Measurements from ENCODE around the gene HACD2.
"Not testable (repeated sequence)": the region's sequence is repeated elsewhere in the genome, so short reads cannot be mapped to it uniquely, and the experiment has no call there.

Gene HACD2

DNA sequence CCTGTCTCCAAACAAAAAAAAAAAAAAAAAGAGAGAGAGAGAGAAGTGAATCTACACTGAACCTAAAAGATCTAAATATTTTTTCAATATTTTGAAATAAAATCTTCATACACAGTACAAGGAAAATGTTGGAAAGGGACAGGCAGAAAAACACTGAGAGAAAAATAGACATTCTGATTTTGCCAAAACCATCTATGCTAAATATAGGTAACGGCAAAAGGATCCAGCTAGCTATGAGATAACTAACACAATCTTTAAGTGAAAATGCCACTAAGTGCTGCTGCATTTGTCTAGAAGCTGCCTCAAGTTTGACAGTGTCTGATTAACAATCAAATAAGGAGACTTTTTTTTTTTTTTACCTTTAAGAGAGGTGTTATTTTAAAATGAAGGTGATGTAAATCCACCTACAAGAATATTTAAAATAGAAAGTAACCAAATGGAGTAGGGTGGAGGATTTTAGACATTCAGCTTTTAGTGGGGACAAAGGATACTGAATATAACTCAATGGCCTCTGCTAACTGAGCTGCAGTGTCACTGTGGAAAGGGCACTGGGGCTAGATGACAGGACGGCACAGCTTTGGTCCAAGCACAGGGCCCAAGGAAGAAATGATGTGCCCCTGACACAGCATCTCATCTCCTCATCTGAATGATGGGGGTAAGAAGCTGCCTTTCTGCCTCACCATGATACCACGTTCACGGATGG, 62.4 kb downstream of the HACD2 start:
- no peak for DNase-seq

DNA sequence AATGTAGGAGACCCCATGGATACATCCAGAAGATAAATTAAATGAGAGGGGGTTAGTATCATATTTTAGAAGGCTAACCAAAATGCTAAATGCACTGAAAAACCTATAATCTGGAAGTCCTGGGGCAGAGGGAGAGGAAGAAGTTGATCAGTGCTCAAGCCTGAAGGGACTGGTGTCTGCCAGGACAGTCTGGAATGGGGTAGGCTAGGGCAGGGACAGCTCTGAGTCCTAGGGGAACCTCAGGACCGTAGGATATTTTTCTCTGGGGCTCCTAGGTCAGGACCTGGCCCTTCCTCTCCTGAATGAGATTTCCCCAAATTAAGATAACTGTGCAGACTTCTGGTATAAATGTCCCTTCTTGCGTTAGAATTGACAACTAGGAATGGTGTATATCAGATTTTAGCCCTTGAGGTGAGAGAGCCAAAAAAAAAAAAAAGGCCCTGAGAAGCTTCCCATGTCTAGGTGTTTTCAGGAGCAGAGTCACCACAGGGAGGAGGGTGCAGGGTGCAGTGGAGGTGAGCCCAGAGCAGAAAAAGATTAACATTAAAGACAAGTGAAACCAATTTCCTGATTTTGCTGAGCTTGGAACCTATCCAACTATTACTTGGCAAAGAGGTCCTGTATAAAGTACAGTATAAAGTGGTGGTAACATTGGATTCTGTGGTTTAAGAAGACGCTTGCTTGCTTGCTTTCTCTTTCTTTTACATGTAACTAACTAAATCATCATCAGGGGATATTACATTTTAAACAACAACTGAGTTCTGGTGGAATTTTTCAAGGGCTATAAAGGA, 63.5 kb downstream of the HACD2 start:
- no peak for DNase-seq

DNA sequence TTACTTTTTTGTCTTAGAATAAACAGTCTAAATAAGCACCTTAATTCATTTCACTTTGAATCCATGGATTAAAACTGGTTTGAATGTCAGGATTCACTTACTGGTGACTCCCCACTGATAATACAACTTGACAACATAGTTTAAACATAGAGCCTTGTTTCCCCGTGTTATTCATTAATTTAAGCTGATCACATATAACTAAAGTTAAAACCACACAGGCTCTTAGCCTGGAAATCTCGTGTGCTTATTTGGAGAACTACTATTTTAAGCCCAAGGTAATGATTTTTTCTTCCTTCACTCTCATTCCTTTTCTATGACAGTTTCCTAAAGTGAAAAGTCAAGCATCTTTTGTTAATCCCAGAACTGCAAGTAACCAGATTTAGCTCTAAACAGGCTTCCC, 64.2 kb downstream of the HACD2 start:
- DNase-seq: no peak

DNA sequence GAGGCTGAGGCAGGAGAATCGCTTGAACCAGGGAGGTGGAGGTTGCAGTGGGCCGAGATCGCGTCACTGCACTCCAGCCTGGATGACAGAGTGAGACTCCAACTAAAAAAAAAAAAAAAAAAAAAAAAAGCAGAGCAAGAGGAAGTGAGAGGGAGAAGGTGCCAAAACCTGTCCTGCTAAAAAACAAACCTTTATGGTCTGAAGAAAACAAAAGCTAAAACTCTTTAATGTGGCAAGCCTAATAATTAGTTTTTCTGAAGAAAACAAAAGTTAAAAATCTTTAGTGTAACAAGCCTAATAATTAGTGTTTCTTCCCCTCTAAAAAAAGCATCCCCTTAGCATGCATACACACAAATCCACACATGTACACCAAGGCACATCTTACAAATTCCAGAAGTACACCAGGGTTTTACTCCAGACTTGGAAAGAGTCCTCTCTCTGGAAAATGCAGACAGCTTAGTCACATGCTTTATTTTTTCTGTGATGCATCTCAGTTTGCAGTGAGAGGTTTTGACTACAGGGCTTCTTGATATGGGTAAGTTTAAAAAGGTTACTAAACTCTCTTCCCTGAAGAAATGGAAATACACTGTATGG, 65.9 kb downstream of the HACD2 start:
- DNase-seq: no peak

DNA sequence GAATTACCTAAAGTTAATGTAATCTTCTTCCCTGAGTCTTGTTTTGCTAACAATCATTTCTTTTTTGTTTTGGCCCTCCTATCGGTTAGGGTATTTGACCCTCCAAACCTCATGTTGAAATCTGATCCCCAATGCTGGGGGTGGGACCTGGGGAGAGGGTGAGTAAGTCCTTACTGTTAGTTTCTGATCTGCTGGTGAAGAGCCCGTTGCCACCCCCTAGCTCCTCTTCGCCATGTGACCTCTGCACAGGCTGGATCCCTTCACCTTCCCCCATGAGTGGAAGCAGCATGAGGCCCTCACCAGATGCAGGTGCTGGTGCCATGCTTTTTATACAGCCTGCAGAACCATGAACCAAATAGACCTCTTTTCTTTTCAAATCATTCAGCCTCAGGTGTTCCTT, 73.1 kb downstream of the HACD2 start:
- no peak for DNase-seq

DNA sequence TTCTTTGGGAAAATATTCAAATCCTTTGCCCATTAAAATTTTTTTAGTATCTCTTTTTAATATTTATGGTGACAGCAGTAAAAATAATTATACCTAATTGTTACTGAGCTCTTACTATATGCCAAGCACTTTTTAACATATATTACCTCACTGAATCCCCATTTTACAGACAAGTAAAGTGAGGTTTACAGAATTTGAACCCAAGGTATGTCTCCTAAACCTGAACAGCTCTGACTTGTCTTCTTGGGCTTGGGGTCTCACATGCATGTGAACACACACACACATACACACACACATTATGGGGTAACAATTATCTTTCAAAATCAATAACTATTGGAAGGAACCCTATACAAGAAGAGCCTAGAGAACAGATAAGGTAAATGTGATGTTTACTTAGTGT, 73.8 kb downstream of the HACD2 start:
- no peak for DNase-seq

DNA sequence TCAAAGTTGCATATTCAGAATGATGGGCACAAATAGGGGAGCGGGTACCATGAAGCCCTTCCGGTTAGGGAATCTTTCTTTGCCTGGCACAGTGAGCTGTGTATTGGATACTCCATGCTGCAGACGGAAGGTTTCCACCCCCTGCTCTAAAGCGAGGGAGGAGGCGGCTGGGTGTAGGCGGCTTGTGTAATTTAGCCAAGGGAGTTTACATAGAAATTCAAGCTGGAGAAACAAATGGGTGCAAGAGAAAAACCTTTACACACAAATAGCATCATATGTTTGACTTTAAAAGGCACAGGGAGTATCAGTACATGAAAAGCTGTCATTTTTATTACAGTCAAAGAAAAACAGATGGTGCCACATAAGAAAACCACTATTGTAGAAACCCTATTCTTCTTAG, 76.7 kb downstream of the HACD2 start:
- DNase-seq: no peak

DNA sequence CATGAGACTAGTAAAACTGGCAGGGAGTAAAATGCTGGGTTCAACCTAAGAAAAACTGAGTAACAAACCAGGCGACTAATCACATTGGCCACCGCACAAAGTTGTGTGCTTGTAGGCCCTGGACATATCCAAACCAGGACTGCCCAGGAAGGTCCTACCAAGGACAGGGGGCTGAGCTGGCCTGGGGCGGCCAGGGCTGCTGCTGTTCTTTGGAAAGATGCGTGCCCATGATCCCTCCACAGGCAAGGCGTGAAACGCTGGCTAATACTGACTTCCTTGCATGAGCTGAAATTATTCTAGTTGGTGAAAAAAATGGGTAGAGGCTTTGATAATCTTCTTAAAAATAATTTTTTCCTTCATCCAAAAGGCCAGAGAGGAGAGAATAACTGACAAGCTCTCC, 79.0 kb downstream of the HACD2 start:
- no peak for DNase-seq

DNA sequence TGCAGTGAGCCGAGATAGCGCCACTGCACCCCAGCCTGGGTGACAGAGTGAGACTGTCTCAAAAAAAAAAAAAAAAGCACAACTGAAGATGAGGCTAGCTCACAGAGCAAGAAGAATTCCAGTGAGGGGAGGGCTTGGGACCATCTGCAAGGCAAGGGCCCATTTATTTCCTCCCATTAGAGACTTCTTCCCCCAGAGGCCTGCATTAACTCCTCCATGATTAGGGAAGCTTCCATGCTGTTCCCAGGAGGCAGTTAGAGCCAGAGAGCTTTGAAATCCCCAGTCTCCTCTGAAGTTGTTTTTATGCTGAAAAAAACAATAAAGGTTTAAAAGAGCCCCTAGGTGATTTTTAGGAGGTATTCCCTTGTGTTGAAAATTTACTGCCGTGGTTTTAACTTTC, 81.7 kb downstream of the HACD2 start:
- no peak for DNase-seq

DNA sequence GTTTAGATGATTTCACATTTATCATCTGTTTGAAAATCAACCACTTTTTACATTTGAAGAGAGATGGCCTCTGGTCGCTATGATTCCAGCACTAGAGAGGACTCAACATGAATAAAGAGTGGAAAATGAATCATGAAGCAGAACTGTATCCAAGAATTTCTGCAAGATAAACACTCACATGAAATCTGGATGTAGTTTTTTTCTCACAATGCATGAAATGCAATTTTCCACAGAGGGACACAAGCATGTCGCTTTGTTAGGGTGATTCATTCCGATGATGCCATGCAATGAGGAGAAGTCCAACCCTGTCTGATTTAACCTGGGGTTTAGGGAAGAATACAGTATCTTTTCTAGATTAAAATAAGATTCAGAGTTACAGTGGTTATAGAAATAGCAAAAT, 85.5 kb downstream of the HACD2 start:
- no peak for DNase-seq

DNA sequence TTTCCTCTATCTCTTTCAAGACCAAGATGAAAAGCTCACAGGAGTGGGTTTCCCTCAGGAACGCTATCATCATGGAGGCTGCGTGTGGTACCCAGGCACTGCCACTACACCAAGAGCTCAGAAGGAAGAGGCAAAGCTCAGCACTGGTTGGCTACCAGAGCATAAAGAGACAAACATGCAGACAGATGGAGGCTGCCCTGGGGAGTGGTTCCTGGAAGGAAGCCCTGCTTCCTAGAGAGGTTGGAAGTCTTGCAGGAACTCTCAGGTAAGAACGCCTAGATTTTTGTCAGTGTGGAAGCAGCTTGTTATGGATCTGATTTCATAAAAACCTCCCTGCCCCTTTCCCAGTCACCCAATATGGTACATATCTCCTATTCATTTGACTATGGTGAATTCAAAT, 86.1 kb downstream of the HACD2 start:
- no peak for DNase-seq

DNA sequence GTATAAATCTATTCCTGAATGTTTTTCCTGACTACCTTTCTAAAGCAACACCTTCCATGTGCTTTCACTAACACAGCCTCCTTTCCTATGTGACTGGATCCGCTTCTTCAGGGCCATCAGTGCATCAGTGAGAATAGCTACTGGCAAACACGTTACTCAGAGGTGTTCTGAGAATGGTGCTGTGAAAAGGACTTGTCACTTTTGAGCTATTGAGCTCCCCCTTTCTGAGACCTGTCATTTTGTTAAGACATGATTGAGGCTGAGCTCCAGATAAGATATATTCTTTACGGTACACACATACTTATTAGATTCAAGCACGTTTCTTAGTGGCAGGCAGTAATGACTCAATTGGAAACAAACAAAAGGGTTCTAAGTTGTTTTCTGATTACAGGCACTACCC, 90.9 kb downstream of the HACD2 start:
- no peak for DNase-seq

DNA sequence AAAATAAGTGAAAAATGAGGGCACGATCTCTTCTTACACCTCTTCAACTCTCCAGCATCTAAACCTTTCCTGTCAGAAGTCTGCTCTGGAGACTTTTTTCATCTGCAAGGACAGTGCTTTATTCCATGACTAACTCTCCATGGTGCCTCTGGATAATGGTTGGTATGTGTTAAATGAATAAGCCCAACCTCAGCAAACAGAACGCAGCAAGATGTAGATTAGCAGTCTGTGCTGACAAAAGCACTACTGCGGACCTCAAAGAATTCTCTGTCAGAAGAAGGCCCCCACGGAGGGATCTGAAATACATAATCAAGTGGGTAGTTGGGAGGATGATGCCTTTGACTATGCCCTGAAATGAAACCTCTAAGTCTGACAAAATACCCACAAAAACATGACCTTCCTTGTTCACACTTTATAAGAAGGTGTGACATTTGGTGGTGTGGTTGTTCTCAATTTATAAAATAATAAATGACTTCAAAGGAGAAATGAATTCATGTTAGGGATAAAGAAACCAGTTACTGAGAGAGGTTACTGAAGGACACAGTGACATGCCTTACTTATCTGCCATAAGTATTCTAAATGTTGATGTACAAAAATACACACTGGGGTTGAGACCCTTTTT, 92.8 kb downstream of the HACD2 start:
- no peak for DNase-seq

DNA sequence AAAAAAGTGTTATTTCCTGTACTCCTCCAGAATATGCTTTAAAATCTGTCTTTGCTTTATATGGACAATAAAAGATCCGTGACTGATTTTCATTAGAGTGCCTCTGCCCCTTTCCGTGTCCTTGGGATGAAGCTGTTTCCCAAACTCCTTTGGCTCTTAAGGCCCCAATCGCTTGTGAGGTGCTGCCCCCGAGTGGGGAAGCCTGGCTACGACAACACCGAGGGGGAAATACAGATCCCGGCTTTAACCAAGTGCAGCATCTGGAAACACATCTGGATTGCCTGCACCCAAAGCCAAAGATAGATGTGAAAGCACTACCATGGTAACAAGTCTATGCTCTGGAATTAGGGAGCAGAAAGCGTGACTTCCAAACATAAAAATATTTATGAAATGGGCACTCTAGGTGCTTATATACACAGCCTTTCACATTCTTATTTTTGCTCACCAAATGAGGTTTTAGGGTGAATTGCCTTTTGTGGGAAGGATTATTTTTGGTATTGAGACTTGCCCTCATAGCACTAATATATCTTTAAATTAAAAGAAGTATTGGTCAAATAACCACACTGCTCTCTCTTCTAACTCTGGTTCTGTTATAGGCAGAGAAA, 95.4 kb downstream of the HACD2 start:
- DNase-seq: no peak

DNA sequence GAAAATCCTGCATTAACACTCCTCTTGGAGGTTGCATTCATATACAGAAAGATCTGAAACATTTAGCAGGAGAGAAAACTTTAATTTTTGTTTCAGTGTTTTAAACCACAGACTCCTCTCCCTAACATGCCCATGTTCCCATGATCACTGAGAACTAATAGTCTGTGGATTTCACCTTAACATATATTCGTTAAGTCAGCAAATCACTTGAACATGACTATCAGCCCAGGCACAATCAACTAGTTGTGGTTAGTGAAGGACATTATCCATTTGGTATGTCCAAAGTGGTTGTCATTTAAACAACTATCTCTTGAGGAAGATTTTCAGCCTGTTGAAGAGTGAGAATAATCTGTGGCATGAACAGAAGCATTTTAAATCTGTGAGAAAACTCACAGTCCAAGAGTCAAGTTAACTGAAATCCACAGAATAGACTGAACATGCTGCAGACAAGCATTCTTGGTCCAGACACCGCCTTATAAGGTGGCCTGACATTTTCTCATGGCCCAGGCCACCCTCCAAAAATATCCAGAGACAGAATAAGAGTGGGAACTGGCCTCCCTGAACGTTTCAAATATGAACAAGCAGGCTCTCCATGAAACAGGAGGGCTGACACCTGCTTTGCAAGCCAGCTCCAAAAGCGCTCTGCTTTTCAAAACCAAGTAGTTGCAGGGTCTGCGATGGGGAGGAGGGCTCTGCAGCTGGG, 96.1 kb downstream of the HACD2 start:
- no peak for DNase-seq

DNA sequence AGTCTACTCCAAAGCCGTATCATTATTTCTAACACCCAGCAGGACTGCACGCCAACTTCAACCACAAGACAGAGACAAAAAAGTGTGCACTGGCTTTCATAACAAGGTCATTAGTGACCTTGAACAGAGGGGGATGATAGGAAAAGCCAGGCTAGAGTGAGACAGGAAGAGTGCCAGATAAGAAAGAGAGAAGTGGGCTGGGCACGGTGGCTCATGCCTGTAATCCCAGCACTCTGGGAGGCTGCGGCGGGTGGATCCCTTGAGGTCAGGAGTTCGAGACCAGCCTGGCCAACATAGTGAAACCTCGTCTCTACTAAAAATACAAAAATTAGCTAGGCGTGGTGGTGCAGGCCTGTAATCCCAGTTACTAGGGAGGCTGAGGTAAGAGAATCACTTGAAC, 97.8 kb downstream of the HACD2 start:
- not testable (repeated sequence) for DNase-seq

DNA sequence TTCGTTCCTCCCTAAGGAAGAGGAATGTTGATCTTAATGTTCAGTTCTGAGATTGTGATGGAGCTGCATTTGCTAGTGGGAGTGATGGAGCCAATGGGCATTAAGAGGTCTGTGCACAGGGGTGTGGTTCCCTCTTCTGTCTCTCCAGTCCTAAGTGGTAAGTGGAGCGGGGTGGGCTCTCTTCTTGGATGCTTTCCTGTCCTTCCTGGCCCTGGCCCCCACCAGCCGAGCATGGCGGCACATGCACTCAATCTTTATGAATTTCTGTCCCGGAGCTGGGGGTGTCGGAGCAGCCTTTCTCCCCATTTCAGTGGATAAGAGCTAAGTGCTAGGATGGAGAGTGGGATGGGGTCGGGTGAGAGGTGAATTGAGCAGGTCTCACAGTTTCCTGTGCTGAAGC, 98.4 kb downstream of the HACD2 start:
- DNase-seq: no peak

DNA sequence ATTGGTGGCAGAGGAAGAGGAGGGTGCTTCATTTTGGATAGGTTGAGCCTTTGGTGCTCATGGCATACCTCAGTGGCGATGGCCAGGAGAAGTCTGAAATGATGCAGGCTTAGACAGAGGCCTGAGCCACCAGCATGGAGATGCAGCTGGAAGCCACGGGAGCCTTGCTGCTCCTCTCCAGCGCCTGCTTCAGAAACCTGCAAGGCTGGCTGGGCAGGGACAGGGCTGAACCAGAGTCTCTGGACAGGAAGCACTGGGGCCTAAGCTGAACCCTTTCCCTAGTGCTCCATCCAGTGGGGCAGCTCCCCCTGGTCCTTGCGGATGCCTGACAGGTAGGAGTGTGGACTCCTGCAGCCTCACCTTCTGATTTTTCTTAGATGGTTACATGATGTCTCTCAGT, 99.3 kb downstream of the HACD2 start:
- no peak for DNase-seq

DNA sequence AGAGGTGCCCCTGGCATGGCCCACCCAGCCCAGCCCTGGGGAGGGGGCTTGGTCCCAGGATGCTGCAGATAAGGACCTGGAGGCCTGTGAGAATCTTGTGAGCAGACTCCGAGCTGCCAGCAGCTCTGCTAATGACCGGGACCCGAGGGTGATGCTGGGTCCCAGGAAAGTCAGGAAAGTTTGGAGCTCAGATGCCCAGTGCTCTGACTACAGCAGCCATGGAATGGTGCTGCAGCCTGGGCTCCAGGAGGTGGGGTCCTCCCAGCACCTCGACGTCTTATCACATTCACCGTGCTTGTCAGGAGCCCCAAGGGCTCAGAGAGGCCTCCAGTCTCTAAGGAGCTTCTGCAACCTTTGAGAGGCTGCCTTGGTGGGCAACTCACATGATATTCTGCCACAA, 101.7 kb downstream of the HACD2 start:
- no peak for DNase-seq

DNA sequence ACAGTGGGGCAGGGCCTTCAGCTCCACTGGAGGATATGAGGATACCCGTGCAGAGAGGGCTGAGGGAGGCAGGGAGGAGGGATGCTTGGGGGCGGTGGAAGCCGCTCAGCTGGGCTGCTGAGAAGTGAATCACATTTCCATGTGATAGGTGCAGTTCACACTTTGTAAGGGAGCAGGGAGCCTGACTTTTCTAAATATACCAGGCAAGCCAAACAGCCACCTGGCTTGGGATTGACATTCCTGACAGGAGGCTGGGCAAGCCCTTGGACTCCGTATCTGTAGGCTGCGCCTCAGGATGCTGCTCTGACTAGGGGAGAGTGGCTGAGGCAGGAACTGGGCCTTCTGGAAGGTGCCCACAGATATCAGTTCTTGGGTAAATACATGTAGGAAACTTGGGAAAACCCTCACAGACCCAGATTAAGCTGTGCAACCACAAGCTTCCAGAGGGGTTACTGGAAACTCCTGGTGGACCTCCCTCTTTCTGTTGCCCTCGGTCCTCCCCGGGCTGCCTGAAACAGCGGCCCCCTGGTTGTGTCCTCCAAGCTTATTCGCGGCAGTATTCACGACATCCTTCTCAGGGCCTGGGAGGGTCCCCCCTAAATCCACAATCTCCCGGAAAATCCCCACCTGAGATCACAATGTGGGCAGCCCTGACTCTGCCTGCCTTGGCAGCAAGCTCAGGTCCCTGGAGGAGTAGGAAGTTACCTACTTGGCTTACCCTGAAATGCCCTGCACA, 103.0 kb downstream of the HACD2 start:
- DNase-seq: no peak

DNA sequence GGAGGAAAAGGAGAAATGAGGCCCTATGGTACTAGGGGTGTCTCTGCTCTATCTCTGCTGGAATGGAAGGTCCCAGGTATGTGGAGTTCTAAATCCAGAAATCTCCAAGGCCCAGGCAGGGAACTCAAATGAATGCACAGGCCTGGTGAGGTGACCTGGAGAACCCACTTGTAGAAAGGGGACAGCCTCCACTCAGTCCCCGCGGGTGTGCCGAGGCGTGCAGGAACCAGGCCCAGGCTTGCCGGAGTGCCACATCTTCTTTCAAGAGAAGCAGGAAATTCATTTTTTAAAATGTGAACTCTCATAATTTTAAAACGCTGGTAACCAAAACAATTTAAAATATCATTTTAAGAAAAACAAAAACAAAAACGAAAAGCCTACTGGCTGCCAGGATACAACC, 103.8 kb downstream of the HACD2 start:
- no peak for DNase-seq

DNA sequence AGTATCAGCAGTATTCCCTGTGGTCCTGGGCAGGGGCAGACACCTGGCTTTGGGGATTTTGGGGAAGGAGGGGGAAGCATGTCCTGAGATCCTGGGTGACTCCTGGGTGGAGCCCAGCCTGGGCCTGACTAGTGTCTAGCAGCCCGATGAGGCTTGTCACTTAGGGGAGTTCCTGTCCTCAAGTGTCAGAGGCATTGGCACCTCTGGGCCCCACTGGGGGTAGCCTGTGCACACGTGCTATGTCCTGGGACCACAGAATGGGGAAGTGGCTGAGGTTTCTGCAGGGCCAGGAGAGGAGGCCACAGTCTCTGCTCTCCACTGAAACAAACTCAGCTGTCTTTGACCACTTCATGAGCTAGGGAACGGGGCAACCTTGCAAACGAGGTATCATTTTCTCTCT, 104.4 kb downstream of the HACD2 start:
- DNase-seq: no peak
